ENCODE measurements around the gene HDAC9.

HDAC9 gene

GRCh38 chr7:18906901-18907300 lies 411.4 kb downstream of the HDAC9 start:
- 54 to 57% methylated on average over 2 of the region's 2 CpGs for WGBS, 2 experiments
- Histone ChIP-seq H3K27ac (ENCODE audit: insufficient read depth, low read depth, low read length, poor library complexity, severe bottlenecking) (no peak overlapping the region), H3K9me3 (ENCODE audit: control insufficient read depth, low read length) (no peaks in the 10 kb centered on the region), H3K27me3 (ENCODE audit: control insufficient read depth, insufficient read depth, low read length, poor library complexity, severe bottlenecking) (no peaks in the 10 kb centered on the region), H3K36me3 (ENCODE audit: control insufficient read depth, insufficient read depth, low read length) (no peaks in the 10 kb centered on the region), H3K4me3 (ENCODE audit: insufficient read depth, low read depth, low read length) (no peak overlapping the region), H3K4me1 (ENCODE audit: control insufficient read depth, insufficient read depth, low read length) (no peaks in the 10 kb centered on the region)

- no peaks in the 10 kb centered on the region for H3K9me3 ChIP-seq (ENCODE audit: control insufficient read depth, low read length)
- H3K27ac ChIP-seq (ENCODE audit: insufficient read depth, low read depth, low read length, poor library complexity, severe bottlenecking): no peak overlapping the region
- no peak overlapping the region for H3K4me3 ChIP-seq (ENCODE audit: insufficient read depth, low read depth, low read length)
- no peaks in the 10 kb centered on the region for H3K4me1 ChIP-seq (ENCODE audit: control insufficient read depth, insufficient read depth, low read length)
- no peaks in the 10 kb centered on the region for H3K36me3 ChIP-seq (ENCODE audit: control insufficient read depth, insufficient read depth, low read length)
- H3K27me3 ChIP-seq (ENCODE audit: control insufficient read depth, insufficient read depth, low read length, poor library complexity, severe bottlenecking): no peaks in the 10 kb centered on the region
- 93 to 95% methylated on average over 4 of the region's 4 CpGs for WGBS, 2 experiments
These were observed 417.6 kb downstream of the HDAC9 start for GRCh38 chr7:18913106-18913505.

GRCh38 chr7:18916826-18917225 lies 421.3 kb downstream of the HDAC9 start:
- no peak overlapping the region for H3K27ac ChIP-seq (ENCODE audit: insufficient read depth, low read depth, low read length, poor library complexity, severe bottlenecking)
- no peaks in the 10 kb centered on the region for H3K9me3 ChIP-seq (ENCODE audit: control insufficient read depth, low read length)
- WGBS, 2 experiments: 83 to 84% methylated on average over 3 of the region's 3 CpGs
- no peaks in the 10 kb centered on the region for H3K4me1 ChIP-seq (ENCODE audit: control insufficient read depth, insufficient read depth, low read length)
- H3K27me3 ChIP-seq (ENCODE audit: control insufficient read depth, insufficient read depth, low read length, poor library complexity, severe bottlenecking): no peaks in the 10 kb centered on the region
- H3K36me3 ChIP-seq (ENCODE audit: control insufficient read depth, insufficient read depth, low read length): no peaks in the 10 kb centered on the region
- no peak overlapping the region for H3K4me3 ChIP-seq (ENCODE audit: insufficient read depth, low read depth, low read length)

- H3K36me3 ChIP-seq (ENCODE audit: control insufficient read depth, insufficient read depth, low read length): no peaks in the 10 kb centered on the region
- no peak overlapping the region for H3K27ac ChIP-seq (ENCODE audit: insufficient read depth, low read depth, low read length, poor library complexity, severe bottlenecking)
- no peaks in the 10 kb centered on the region for H3K9me3 ChIP-seq (ENCODE audit: control insufficient read depth, low read length)
- no peaks in the 10 kb centered on the region for H3K4me1 ChIP-seq (ENCODE audit: control insufficient read depth, insufficient read depth, low read length)
- H3K27me3 ChIP-seq (ENCODE audit: control insufficient read depth, insufficient read depth, low read length, poor library complexity, severe bottlenecking): no peaks in the 10 kb centered on the region
- 63 to 85% methylated on average over 2 of the region's 2 CpGs for WGBS, 2 experiments
- no peak overlapping the region for H3K4me3 ChIP-seq (ENCODE audit: insufficient read depth, low read depth, low read length)
These were observed 431.6 kb downstream of the HDAC9 start for GRCh38 chr7:18927134-18927533.

- peaks cover 3% of the 10 kb centered on the region for H3K4me1 ChIP-seq (ENCODE audit: control insufficient read depth, insufficient read depth, low read length)
- H3K27me3 ChIP-seq (ENCODE audit: control insufficient read depth, insufficient read depth, low read length, poor library complexity, severe bottlenecking): no peaks in the 10 kb centered on the region
- H3K27ac ChIP-seq (ENCODE audit: insufficient read depth, low read depth, low read length, poor library complexity, severe bottlenecking): no peak overlapping the region
- no peaks in the 10 kb centered on the region for H3K9me3 ChIP-seq (ENCODE audit: control insufficient read depth, low read length)
- H3K4me3 ChIP-seq (ENCODE audit: insufficient read depth, low read depth, low read length): no peak overlapping the region
- H3K36me3 ChIP-seq (ENCODE audit: control insufficient read depth, insufficient read depth, low read length): no peaks in the 10 kb centered on the region
These were observed 440.7 kb downstream of the HDAC9 start for GRCh38 chr7:18936265-18936664.

GRCh38 chr7:18939771-18940592 lies 444.4 kb downstream of the HDAC9 start:
- Histone ChIP-seq H3K36me3 (ENCODE audit: control insufficient read depth, insufficient read depth, low read length) (no peaks in the 10 kb centered on the region), H3K9me3 (ENCODE audit: control insufficient read depth, low read length) (no peaks in the 10 kb centered on the region), H3K27me3 (ENCODE audit: control insufficient read depth, insufficient read depth, low read length, poor library complexity, severe bottlenecking) (no peaks in the 10 kb centered on the region), H3K4me3 (ENCODE audit: insufficient read depth, low read depth, low read length) (no peak overlapping the region), H3K27ac (ENCODE audit: insufficient read depth, low read depth, low read length, poor library complexity, severe bottlenecking) (no peak overlapping the region), H3K4me1 (ENCODE audit: control insufficient read depth, insufficient read depth, low read length) (peaks cover 4% of the 10 kb centered on the region)
- WGBS, 2 experiments: 77% methylated on average over 1 of the region's 2 CpGs

GRCh38 chr7:18940593-18941134 lies 445.1 kb downstream of the HDAC9 start:
- no peaks in the 10 kb centered on the region for H3K36me3 ChIP-seq (ENCODE audit: control insufficient read depth, insufficient read depth, low read length)
- peaks cover 4% of the 10 kb centered on the region for H3K4me1 ChIP-seq (ENCODE audit: control insufficient read depth, insufficient read depth, low read length)
- no peak overlapping the region for H3K27ac ChIP-seq (ENCODE audit: insufficient read depth, low read depth, low read length, poor library complexity, severe bottlenecking)
- 8% methylated on average over 2 of the region's 2 CpGs for WGBS, 2 experiments
- no peaks in the 10 kb centered on the region for H3K27me3 ChIP-seq (ENCODE audit: control insufficient read depth, insufficient read depth, low read length, poor library complexity, severe bottlenecking)
- no peak overlapping the region for H3K4me3 ChIP-seq (ENCODE audit: insufficient read depth, low read depth, low read length)
- H3K9me3 ChIP-seq (ENCODE audit: control insufficient read depth, low read length): no peaks in the 10 kb centered on the region

- WGBS, 2 experiments: 28 to 32% methylated on average over 2 of the region's 2 CpGs
- H3K9me3 ChIP-seq (ENCODE audit: control insufficient read depth, low read length): no peaks in the 10 kb centered on the region
- H3K27me3 ChIP-seq (ENCODE audit: control insufficient read depth, insufficient read depth, low read length, poor library complexity, severe bottlenecking): no peaks in the 10 kb centered on the region
- peaks cover 4% of the 10 kb centered on the region for H3K4me1 ChIP-seq (ENCODE audit: control insufficient read depth, insufficient read depth, low read length)
- H3K4me3 ChIP-seq (ENCODE audit: insufficient read depth, low read depth, low read length): no peak overlapping the region
- no peak overlapping the region for H3K27ac ChIP-seq (ENCODE audit: insufficient read depth, low read depth, low read length, poor library complexity, severe bottlenecking)
- H3K36me3 ChIP-seq (ENCODE audit: control insufficient read depth, insufficient read depth, low read length): no peaks in the 10 kb centered on the region
These were observed 445.7 kb downstream of the HDAC9 start for GRCh38 chr7:18941207-18941606.

GRCh38 chr7:18948521-18948920 lies 453.0 kb downstream of the HDAC9 start:
- Histone ChIP-seq H3K27ac (ENCODE audit: insufficient read depth, low read depth, low read length, poor library complexity, severe bottlenecking) (no peak overlapping the region), H3K4me1 (ENCODE audit: control insufficient read depth, insufficient read depth, low read length) (no peaks in the 10 kb centered on the region), H3K36me3 (ENCODE audit: control insufficient read depth, insufficient read depth, low read length) (no peaks in the 10 kb centered on the region), H3K9me3 (ENCODE audit: control insufficient read depth, low read length) (no peaks in the 10 kb centered on the region), H3K4me3 (ENCODE audit: insufficient read depth, low read depth, low read length) (no peak overlapping the region), H3K27me3 (ENCODE audit: control insufficient read depth, insufficient read depth, low read length, poor library complexity, severe bottlenecking) (no peaks in the 10 kb centered on the region)
- WGBS, 2 experiments: 90% methylated on average over 1 of the region's 1 CpG

GRCh38 chr7:18952846-18953245 lies 457.3 kb downstream of the HDAC9 start:
- no peak overlapping the region for H3K4me3 ChIP-seq (ENCODE audit: insufficient read depth, low read depth, low read length)
- no peaks in the 10 kb centered on the region for H3K36me3 ChIP-seq (ENCODE audit: control insufficient read depth, insufficient read depth, low read length)
- H3K27ac ChIP-seq (ENCODE audit: insufficient read depth, low read depth, low read length, poor library complexity, severe bottlenecking): no peak overlapping the region
- no peaks in the 10 kb centered on the region for H3K4me1 ChIP-seq (ENCODE audit: control insufficient read depth, insufficient read depth, low read length)
- H3K9me3 ChIP-seq (ENCODE audit: control insufficient read depth, low read length): no peaks in the 10 kb centered on the region
- H3K27me3 ChIP-seq (ENCODE audit: control insufficient read depth, insufficient read depth, low read length, poor library complexity, severe bottlenecking): no peaks in the 10 kb centered on the region
- 95 to 96% methylated on average over 4 of the region's 4 CpGs for WGBS, 2 experiments

Measured in ectodermal cell (in vitro differentiated cells).